HepG2 (cell line): ENCODE results near the gene NPW. TPM values are rescaled to one million over a fixed set of nuclear protein-coding genes. Genes with fewer than 3 reads are reported as not detected.

Experiments
- DPF2 ChIP-seq: sonication (generic); formaldehyde crosslinking; IDR thresholded peaks from 2 replicates; pipeline ENCODE4 v1.4.0; 2020; ENCODE audit warnings: mild to moderate bottlenecking, low read depth, missing genetic modification reagents, borderline replicate concordance
- FOXO1 ChIP-seq: sonication (generic); formaldehyde crosslinking; IDR thresholded peaks from 2 replicates; pipeline ENCODE4 v1.4.0; 2020; ENCODE audit warnings: missing genetic modification reagents
- GATAD2A ChIP-seq: IDR thresholded peaks from 2 replicates; pipeline ENCODE4 v1.6.1; 2016
- KIAA2018 ChIP-seq: sonication (generic); formaldehyde crosslinking; IDR thresholded peaks from 2 replicates; pipeline ENCODE4 v1.5.0; 2020; ENCODE audit warnings: mild to moderate bottlenecking, missing genetic modification reagents, borderline replicate concordance
- POGK ChIP-seq: sonication (generic); formaldehyde crosslinking; conservative IDR thresholded peaks from 2 replicates; pipeline ENCODE4 v1.8.0; 2022; ENCODE audit warnings: mild to moderate bottlenecking, moderate library complexity, missing genetic modification reagents
- SMC3 ChIP-seq: IDR thresholded peaks from 2 replicates; pipeline ENCODE4 v1.6.1; 2011; ENCODE audit warnings: low read length, improper control_type of control experiment
- SP5 ChIP-seq: IDR thresholded peaks from 2 replicates; pipeline ENCODE4 v1.6.1; 2016; ENCODE audit warnings: low read depth, borderline replicate concordance
- SUZ12 ChIP-seq: fragments of 150-350 bp; IDR thresholded peaks from 2 replicates; pipeline ENCODE4 v1.6.1; 2014; ENCODE audit warnings: low read depth, low read length
- TEAD3 ChIP-seq: optimal IDR thresholded peaks from 2 replicates; pipeline ENCODE3; 2016; ENCODE audit warnings: borderline replicate concordance
- THRA ChIP-seq: sonication (generic); formaldehyde crosslinking; IDR thresholded peaks from 2 replicates; pipeline ENCODE4 v1.4.0; 2020; ENCODE audit warnings: missing genetic modification reagents, borderline replicate concordance
- polyA plus RNA-seq, 8 experiments: library from polyadenylated mRNA; depleted of rRNA in 3 of 8; stranded (reverse) in 7 of 8; unstranded in 1 of 8; fragments of >200 nt; fragmentation: Illumina TruSeq in 4 of 8; extraction: Trizol in 4 of 8; gene quantifications; 2 replicates each; pipeline versions ENCODE4 v1.2.1 to v1.2.3, GENCODE V29; 2011 to 2016; ENCODE audit warnings: low read depth in 4 of 8, missing spikeins in 1 of 8, mixed read lengths in 1 of 8; ENCODE audit not compliant: insufficient read depth in 1 of 8
- total RNA-seq, 5 experiments: library from RNA; depleted of rRNA; stranded (reverse); fragments of >200 nt; fragmentation: Illumina TruSeq; extraction: Trizol; gene quantifications; 2 replicates each; pipeline ENCODE4 v1.2.3, GENCODE V29; 2016; ENCODE audit warnings: low read depth in 1 of 5
- TF ChIP-seq, protein P1 (sequence below): sonication (generic); formaldehyde crosslinking; IDR thresholded peaks from 2 replicates; pipeline ENCODE4 v1.5.1; 2020; ENCODE audit warnings: mild to moderate bottlenecking, missing genetic modification reagents

NPW gene
- total and polyA plus RNA-seq, 2 of the 13 experiments (the other 11 are each of a cell fraction or from before 2014, with no cell fraction given): 0.24 to 0.97 TPM

DNA sequence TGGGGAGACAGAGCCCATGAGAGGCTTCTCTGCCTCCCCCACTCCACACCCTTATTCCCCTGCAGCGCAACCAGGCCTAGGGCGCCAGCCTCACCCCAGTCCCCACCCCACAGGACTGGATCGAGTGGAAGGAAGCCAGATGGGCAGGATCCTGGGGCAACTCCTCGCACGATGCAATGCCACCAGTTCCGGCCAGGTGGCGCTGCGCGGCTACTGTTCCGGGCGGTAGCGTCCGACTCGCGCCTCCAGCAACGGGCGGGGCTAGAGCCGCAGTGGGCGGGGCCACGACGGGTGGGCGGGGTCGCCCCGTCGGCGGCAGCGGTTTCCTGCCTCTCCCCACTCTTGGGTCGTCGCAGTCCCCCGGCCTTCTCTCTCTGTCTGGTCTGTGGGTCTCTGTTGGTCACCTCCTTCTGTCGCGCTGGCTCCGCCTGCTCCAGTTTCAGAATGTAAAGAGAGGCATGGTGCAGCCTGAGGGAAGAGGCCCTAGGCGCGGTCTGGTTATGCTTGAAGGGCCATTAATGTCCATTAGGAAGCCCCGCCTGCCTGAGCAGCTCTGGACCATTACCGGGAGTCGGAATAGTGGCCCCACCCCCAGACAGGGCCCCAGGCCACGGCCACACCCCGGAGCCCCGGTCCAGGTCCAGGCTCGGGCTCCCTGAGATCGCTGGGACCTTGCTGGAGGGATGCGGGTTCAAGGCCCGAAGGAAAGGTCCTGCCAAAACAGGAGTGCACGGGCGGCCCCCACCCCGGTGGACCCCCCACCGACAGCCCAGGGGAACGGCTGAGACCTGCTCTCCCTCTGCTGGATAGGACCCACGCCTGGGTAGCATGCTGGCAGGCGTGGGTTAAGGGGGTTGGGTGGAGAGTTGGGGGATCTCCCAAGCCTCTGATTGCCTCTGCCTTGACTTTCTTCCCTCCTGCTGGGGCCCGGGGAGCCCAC lies 3.8 kb downstream of the NPW start (continued):
- TF ChIP-seq KIAA2018 (CRISPR knock-in tag) (no peak), POGK (CRISPR knock-in tag) (0 out of 2 replicates have a peak, but pooled peaks have one; percentile 32), THRA (peak; percentile 45; the same call in 1 of the 2 replicates), FOXO1 (CRISPR knock-in tag) (peak; percentile 52; the same call in 1 of the 2 replicates), GATAD2A (CRISPR knock-in tag) (peak; percentile 5; the same call in 1 of the 2 replicates), SMC3 (peak; percentile 69; the same call in 1 of the 2 replicates), SUZ12 (no peak), SP5 (CRISPR knock-in tag) (peak; percentile 70), TEAD3 (CRISPR knock-in tag) (peak; percentile 68), DPF2 (CRISPR knock-in tag) (0 out of 2 replicates have a peak, but pooled peaks have one; percentile 26)
- TF ChIP-seq, protein P1, sequence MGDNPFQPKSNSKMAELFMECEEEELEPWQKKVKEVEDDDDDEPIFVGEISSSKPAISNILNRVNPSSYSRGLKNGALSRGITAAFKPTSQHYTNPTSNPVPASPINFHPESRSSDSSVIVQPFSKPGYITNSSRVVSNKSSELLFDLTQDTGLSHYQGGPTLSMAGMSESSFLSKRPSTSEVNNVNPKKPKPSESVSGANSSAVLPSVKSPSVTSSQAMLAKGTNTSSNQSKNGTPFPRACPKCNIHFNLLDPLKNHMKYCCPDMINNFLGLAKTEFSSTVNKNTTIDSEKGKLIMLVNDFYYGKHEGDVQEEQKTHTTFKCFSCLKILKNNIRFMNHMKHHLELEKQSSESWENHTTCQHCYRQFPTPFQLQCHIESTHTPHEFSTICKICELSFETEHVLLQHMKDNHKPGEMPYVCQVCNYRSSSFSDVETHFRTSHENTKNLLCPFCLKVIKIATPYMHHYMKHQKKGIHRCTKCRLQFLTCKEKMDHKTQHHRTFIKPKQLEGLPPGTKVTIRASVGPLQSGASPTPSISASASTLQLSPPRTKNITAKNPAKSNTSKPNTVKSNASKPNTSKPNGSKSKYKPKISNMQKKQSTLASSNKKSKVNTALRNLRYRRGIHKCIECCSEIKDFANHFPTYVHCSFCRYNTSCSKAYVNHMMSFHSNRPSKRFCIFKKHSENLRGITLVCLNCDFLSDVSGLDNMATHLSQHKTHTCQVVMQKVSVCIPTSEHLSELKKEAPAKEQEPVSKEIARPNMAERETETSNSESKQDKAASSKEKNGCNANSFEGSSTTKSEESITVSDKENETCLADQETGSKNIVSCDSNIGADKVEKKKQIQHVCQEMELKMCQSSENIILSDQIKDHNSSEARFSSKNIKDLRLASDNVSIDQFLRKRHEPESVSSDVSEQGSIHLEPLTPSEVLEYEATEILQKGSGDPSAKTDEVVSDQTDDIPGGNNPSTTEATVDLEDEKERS: peak; percentile 68; the same call in 1 of the 2 replicates
